OCI-LY1 (cell line): ENCODE data around the gene RNF138.

Experiments used
- CTCF ChIP-seq: fragments of 200-600 bp; sonication (generic), shearing (Covaris generic); IDR thresholded peaks from 2 replicates; pipeline ENCODE4 v1.5.1; 2017; ENCODE audit warnings: mild to moderate bottlenecking, antibody characterized with exemption, low read length, moderate library complexity, mixed read lengths
- EZH2 ChIP-seq: fragments of 200-600 bp; sonication (generic), shearing (Covaris generic); IDR thresholded peaks from 2 replicates; pipeline ENCODE4 v1.8.0; 2017; ENCODE audit warnings: borderline replicate concordance, mixed run types, mild to moderate bottlenecking, antibody characterized with exemption, low read length, moderate library complexity, mixed read lengths

- no peak for TF ChIP-seq CTCF
- no peak for TF ChIP-seq EZH2
These were observed 34.9 kb upstream of the RNF138 start for GRCh38 chr18:32056613-32057358.
